ENCODE measurements around the gene GNA14.

GRCh38 chr9:77421506-77422265 is 226.4 kb downstream of the GNA14 start:
- TF ChIP-seq CTCF (conservative IDR thresholded peaks at IDR 0.05) = no peak
- TF ChIP-seq ZFX (IDR thresholded peaks at IDR 0.05) = no peak
